Measurements from ENCODE around the gene SH2D7.
A peak's percentile ranks its signal among the peaks of the same experiment; 100 is the strongest.

SH2D7 gene

DNA sequence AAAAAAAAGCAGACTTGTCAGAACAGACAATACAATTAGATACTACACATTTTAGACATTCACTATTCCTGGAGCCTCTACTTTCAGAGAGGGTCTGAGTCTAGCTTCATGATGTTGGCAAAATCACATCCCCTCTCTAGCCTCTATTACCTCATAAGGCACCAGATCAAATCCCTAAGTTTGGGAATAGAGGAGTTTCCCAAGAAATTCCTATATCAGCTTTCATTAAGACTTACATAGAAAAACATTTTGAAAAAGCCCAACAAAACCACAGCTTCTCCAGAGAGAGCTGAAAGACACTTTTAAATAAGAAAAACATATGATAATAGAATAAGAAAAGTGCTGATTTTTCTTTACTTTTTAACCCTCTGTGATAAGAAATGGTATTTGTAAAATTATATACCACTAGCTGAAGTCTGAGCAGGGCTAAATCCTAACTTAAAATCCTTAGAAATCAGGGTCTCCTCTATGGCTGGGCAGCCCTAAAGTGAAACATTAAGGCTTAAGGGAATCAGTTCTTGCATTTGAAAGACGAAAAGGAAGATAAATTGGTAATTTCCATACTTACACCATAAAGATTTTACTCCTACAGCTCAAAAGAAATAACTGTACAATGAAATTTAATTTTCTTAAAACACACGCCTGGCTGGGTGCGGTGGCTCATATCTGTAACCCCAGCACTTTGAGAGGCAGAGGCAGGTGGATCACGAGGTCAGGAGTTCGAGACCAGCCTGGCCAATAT is 19.1 kb upstream of the SH2D7 start:
- DNase-seq (ENCODE audit: extremely low read depth, low read depth), result no peak
- TF ChIP-seq, protein P1, sequence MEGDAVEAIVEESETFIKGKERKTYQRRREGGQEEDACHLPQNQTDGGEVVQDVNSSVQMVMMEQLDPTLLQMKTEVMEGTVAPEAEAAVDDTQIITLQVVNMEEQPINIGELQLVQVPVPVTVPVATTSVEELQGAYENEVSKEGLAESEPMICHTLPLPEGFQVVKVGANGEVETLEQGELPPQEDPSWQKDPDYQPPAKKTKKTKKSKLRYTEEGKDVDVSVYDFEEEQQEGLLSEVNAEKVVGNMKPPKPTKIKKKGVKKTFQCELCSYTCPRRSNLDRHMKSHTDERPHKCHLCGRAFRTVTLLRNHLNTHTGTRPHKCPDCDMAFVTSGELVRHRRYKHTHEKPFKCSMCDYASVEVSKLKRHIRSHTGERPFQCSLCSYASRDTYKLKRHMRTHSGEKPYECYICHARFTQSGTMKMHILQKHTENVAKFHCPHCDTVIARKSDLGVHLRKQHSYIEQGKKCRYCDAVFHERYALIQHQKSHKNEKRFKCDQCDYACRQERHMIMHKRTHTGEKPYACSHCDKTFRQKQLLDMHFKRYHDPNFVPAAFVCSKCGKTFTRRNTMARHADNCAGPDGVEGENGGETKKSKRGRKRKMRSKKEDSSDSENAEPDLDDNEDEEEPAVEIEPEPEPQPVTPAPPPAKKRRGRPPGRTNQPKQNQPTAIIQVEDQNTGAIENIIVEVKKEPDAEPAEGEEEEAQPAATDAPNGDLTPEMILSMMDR (IDR thresholded peaks at IDR 0.05; ENCODE audit: low read depth, low read length), result no peak

DNA sequence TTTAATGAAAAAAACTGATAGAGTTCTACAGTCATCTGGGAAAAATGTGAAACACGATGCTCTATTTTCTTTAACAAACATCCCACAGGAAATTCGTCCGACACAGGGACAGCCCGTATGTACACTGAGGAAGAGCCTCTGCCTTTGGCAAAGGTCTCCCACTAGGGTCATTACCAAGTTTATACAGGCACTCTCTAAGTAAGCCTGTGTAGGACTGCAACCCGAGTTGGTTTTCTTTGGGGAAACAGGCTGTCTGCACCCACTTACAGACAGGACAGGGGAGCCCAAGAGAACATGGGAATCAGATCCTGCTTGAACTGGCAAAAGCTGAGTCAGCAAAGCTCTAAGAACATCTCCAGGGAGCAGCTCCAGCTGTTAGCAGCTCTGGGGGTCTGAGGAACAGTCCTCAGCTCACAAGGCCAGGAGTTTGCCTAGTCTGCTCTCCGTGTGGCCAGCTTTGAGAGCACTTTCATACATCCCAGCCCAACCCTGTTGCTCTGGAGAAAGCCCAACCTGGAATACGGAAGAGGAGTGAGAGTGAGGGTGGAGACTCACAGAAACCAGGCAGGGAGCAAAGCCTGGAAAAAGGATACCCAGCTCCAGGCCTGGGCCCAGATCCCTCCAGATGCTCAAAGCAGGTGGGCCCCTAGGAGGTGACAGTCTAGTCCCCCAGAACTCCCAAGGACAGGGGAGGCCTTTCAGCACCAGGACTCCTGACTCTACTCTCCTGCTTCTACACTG is 16.7 kb upstream of the SH2D7 start:
- TF ChIP-seq, protein P1 (IDR thresholded peaks at IDR 0.05; ENCODE audit: low read depth, low read length), result no peak
- DNase-seq (ENCODE audit: extremely low read depth, low read depth), result no peak

DNA sequence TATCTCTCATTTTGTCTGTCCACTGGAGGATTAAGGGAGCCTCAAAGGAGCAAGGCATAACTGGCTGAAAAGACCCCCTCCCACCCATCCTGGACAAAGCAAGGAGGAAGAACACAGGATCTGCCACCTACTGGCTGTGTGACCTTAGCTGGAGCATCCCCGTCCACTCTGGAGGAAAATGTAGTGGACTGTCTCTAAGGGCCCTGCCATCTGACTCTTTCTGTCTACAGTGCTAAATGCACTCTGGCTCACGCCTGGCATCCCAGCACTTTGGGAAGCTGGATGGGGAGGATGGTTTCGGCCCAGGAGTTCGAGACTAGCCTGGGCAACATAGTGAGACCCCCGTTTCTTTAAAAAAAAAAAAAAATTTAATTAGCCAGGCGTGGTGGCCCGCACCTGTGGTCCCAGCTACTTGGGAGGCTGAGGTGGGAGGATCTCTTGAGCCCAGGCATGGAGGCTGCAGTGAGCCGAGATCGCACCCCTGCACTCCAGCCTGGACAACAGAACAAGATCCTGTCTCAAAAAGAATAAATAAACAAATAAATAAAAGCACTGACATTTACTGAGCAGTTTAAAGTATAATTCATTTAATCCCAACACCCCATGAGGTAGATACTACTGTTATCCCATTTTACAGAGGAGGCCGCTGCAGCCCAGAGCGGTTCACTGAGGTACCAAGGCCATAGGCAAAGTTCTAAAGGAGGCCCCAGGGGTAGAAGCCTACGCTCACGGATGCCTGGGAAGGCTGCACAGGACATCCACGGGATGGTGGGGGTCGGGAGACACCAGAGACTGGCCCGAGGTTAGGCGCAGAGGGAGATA is 15.9 kb upstream of the SH2D7 start:
- no peak for DNase-seq (ENCODE audit: extremely low read depth, low read depth)
- TF ChIP-seq, protein P1 (IDR thresholded peaks at IDR 0.05; ENCODE audit: low read depth, low read length), result peak; percentile 34

DNA sequence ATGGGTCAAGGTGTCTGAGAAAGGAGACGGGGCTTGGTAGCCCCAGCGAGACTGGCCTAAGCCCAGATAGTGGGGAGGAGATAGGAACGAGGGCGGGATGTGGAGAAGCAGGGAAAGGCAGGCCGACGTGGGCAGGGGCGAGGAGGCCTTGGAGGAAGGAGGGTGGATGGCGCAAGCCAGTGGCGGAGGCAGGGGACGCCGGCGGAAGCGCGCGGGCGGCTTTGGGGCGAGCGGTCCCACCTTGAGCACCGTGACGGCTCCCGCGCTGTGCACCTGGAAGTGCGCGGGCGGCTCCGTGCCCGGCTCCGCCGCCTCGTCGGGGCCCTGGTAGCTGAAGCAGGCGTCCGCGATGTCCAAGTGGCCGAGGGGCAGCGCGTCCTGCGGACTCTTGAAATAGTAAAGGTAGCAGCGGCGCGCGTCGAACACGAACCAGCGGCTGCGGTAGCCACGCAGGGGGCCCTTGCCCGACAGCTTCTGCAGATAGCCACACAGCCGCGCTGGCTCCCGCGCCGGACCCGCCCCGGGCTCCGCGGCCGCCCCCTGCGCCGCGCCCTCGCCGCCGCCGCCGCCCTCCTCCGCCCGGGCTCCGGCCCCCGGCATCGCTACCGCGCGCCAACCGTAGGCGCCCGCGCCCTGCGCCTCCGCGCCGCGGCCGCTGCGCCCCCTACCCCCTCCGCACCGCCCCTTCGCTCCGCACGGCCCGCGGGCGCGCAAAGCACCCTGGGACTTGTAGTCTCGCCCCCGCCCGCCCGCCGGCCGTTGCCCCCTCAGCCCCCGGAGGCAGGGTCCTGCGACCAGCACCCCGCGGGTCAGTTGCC is 15.1 kb upstream of the SH2D7 start, which contains the start of gene TBC1D2B:
TSS of gene TBC1D2B (minus strand) at position 659 of the 818 bp plus-strand sequence. CDS start at position 600, 59 bp downstream.
- TF ChIP-seq, protein P1 (IDR thresholded peaks at IDR 0.05; ENCODE audit: low read depth, low read length), result no peak

DNA sequence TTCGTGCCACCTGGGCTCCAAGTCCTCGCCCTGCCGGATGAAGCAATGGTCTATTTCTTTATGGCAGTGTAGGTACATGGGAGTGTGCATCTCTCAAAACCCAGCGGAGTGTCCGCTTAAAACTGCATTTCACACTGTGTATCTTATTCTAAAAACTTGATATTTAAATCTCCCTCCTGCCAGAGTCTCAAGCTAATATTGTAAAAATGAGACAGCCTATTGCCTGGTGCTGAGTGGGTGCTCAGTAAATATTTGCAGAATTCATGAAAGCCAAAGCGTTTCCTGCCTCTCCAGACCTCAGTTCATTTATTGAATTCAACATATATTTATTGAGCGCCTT is 14.5 kb upstream of the SH2D7 start:
- DNase-seq (ENCODE audit: extremely low read depth, low read depth), result no peak
- TF ChIP-seq, protein P1 (IDR thresholded peaks at IDR 0.05; ENCODE audit: low read depth, low read length), result no peak

More for the DNA sequence above, 15.1 kb upstream of the SH2D7 start, which contains the start of gene TBC1D2B:
- no peak for DNase-seq (ENCODE audit: extremely low read depth, low read depth)

DNA sequence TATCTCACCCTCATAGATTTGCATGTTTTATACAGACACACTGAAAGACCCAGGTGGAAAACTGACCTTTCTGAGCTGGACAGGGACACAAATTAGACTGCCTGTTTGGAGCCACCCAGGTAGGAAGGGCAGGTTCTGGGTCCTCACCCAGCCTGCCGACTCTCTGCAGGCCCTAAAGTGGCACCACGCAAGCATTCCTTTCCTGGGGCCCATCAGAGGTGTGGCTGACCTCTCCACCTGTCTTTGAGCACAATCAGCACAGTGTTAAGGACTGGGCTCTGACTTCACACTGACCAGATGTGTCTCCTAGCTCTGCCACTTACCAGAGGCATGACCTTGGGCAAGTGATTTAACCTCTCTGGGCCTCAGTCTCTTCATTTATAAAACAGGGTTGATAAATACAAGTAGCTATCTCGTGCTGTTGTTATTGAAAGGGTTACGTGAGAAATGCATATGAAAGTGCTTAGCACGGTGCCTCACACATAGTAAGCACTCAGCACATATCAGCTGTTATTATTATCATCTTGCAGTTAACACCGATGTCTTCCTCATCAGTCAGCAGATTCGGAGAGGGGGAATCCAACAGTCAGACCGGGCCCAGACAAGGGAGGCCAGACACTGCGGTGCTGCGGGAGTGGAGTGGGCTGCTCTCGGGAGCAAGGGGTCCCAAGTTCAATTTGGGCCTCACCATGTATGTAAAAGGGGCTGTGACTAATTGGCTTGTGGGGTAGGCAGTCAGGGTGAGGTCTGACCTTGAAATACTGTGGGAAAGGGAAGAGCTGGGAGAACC is 12.9 kb upstream of the SH2D7 start:
- no peak for DNase-seq (ENCODE audit: extremely low read depth, low read depth)
- TF ChIP-seq, protein P1 (IDR thresholded peaks at IDR 0.05; ENCODE audit: low read depth, low read length), result no peak
